Measurements from ENCODE around the gene EMID1. TPM values are rescaled to one million over a fixed set of nuclear protein-coding genes. Genes with fewer than 3 reads are reported as not detected.

Gene EMID1
- total and polyA plus RNA-seq, 2 experiments from 2014 or later = 11.5 to 15.0 TPM

DNA sequence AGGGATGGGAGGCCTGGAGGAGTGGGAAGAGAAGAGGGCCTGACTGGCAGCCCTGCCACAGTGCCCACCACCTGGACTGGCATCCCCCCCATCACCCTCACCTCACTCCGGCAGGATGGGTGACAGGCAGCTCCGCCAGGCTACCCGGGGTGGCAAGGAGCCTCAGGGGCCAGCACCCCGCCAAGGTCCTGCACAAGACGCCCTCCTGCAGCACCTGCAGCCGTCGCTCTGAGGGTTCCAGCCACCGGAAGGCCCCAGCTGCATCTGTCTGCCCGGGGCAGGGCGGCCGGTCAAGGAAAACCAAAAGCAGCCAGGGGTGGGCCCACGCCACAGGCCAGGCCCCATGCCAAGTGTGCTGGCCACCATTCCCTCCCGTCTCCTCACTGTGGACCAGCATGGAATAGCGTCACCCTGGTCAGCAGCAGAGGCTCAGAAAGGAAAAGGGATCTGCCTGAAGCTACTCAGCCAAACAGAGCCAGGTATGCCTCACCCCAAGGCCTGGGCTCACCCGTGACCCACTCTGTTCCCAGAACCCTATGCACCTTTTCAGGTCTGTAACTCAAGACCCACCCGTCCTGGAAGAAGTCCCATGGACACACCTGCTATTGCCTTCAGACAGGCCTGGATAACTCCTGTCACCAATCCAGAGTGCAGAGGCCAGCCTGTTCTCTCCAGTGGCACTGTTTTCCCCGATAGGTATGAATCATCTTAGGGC is 55.1 kb downstream of the EMID1 start:
- no peaks in the 10 kb centered on the region for H4K20me1 ChIP-seq (ENCODE audit: insufficient read depth, poor library complexity, severe bottlenecking)
- no peak overlapping the region for H3K4me3 ChIP-seq
- WGBS (ENCODE audit: low lambda C conversion rate, missing lambda C conversion rate) = 85% methylated on average over 8 of the region's 17 CpGs
- TF ChIP-seq, protein P1, sequence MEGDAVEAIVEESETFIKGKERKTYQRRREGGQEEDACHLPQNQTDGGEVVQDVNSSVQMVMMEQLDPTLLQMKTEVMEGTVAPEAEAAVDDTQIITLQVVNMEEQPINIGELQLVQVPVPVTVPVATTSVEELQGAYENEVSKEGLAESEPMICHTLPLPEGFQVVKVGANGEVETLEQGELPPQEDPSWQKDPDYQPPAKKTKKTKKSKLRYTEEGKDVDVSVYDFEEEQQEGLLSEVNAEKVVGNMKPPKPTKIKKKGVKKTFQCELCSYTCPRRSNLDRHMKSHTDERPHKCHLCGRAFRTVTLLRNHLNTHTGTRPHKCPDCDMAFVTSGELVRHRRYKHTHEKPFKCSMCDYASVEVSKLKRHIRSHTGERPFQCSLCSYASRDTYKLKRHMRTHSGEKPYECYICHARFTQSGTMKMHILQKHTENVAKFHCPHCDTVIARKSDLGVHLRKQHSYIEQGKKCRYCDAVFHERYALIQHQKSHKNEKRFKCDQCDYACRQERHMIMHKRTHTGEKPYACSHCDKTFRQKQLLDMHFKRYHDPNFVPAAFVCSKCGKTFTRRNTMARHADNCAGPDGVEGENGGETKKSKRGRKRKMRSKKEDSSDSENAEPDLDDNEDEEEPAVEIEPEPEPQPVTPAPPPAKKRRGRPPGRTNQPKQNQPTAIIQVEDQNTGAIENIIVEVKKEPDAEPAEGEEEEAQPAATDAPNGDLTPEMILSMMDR (IDR thresholded peaks at IDR 0.05; ENCODE audit: poor library complexity) = no peak
- TF ChIP-seq EZH2 (IDR thresholded peaks at IDR 0.05; ENCODE audit: borderline replicate concordance) (no peak), EZH2phosphoT487 (IDR thresholded peaks at IDR 0.05; ENCODE audit: low read depth, severe bottlenecking, unreplicated experiment) (no peak)
- no peaks in the 10 kb centered on the region for H3K27me3 ChIP-seq
- H3K4me2 ChIP-seq = no peak overlapping the region
- H3K9me3 ChIP-seq (ENCODE audit: low read depth) = no peaks in the 10 kb centered on the region
- H3K36me3 ChIP-seq (replicated peaks; ENCODE audit: insufficient read depth, low read depth) = no peaks in the 10 kb centered on the region
- H3K27ac ChIP-seq = no peak overlapping the region
- DNase-seq (ENCODE audit: low spot score) = no peak
- no peak overlapping the region for H2AFZ ChIP-seq
- H3K79me2 ChIP-seq = no peaks in the 10 kb centered on the region
- H3K4me1 ChIP-seq (ENCODE audit: insufficient read depth) = no peaks in the 10 kb centered on the region
- no peaks in the 10 kb centered on the region for H3K9me2 ChIP-seq (replicated peaks; ENCODE audit: insufficient read depth)

DNA sequence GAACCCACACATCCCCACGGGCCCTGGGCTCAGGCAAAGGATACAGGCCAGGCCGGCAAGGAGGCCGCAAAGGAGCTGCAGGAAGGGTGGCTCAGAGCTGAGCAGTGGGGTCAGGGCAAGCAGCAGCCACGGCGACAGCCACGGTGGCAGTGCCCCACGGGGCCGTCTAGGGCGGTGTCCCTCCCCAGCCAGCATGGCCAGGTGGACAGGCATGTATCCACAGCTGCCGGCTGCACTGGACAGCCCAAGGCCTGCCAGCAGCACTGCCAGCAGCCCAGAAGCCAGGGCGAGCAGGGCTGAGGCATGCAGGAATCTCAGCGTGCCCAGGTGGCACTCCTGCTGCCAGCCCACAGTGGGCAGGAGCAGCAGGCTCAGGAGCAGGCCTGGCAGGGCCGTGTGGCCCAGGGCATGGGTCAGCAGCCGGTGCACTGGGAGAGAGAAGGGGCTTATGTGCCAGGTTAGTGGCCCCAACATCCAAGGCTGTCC is 58.1 kb downstream of the EMID1 start:
- WGBS (ENCODE audit: low lambda C conversion rate, missing lambda C conversion rate) = 97% methylated on average over 14 of the region's 14 CpGs
- no peaks in the 10 kb centered on the region for H3K36me3 ChIP-seq (replicated peaks; ENCODE audit: insufficient read depth, low read depth)
- no peak overlapping the region for H3K27ac ChIP-seq
- H3K4me2 ChIP-seq = no peak overlapping the region
- H3K9me3 ChIP-seq (ENCODE audit: low read depth) = no peaks in the 10 kb centered on the region
- peaks cover 9% of the 10 kb centered on the region for H3K4me1 ChIP-seq (ENCODE audit: insufficient read depth)
- H2AFZ ChIP-seq = no peak overlapping the region
- no peaks in the 10 kb centered on the region for H3K9me2 ChIP-seq (replicated peaks; ENCODE audit: insufficient read depth)
- H4K20me1 ChIP-seq (ENCODE audit: insufficient read depth, poor library complexity, severe bottlenecking) = peaks cover 3% of the 10 kb centered on the region
- no peak overlapping the region for H3K4me3 ChIP-seq
- TF ChIP-seq EZH2 (IDR thresholded peaks at IDR 0.05; ENCODE audit: borderline replicate concordance) (no peak), EZH2phosphoT487 (IDR thresholded peaks at IDR 0.05; ENCODE audit: low read depth, severe bottlenecking, unreplicated experiment) (no peak)
- TF ChIP-seq, protein P1 (IDR thresholded peaks at IDR 0.05; ENCODE audit: poor library complexity) = no peak
- H3K79me2 ChIP-seq = peaks cover 25% of the 10 kb centered on the region
- no peak for DNase-seq (ENCODE audit: low spot score)
- H3K27me3 ChIP-seq = no peaks in the 10 kb centered on the region

DNA sequence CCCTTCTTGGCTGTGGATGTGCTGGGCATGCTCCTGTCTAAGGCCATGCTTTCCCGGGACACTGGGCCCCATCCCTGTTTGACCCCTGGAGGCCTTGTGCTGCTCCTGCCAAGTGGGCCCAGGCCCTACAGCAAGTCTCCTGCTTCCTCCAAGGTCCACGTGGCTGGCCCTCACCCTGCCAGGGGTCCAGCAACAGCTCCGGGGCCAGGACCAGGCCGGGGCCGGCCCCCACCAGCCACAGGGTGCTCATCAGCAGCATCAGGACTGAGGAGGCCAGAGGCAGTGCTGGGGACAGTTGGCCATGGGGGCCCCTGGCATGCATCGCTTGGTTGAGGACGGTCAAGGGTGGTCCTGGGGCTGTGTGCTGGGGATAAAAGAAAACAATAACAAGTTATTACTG is 59.6 kb downstream of the EMID1 start:
- Histone ChIP-seq H3K27ac (no peak overlapping the region), H3K27me3 (no peaks in the 10 kb centered on the region), H2AFZ (no peak overlapping the region), H3K4me3 (no peak overlapping the region), H4K20me1 (ENCODE audit: insufficient read depth, poor library complexity, severe bottlenecking) (peaks cover 18% of the 10 kb centered on the region), H3K9me2 (replicated peaks; ENCODE audit: insufficient read depth) (no peaks in the 10 kb centered on the region), H3K36me3 (replicated peaks; ENCODE audit: insufficient read depth, low read depth) (no peaks in the 10 kb centered on the region), H3K79me2 (peaks cover 39% of the 10 kb centered on the region), H3K4me2 (no peak overlapping the region), H3K9me3 (ENCODE audit: low read depth) (no peaks in the 10 kb centered on the region), H3K4me1 (ENCODE audit: insufficient read depth) (peaks cover 17% of the 10 kb centered on the region)
- TF ChIP-seq EZH2 (IDR thresholded peaks at IDR 0.05; ENCODE audit: borderline replicate concordance) (no peak), EZH2phosphoT487 (IDR thresholded peaks at IDR 0.05; ENCODE audit: low read depth, severe bottlenecking, unreplicated experiment) (no peak)
- TF ChIP-seq, protein P1 (IDR thresholded peaks at IDR 0.05; ENCODE audit: poor library complexity) = no peak
- DNase-seq (ENCODE audit: low spot score) = no peak
- 96% methylated on average over 7 of the region's 7 CpGs for WGBS (ENCODE audit: low lambda C conversion rate, missing lambda C conversion rate)

All from hepatocyte (in vitro differentiated cells).